GM12891 (cell line): ENCODE results near the gene ZFP36.

Experiments
- PAX5 ChIP-seq: IDR thresholded peaks from 2 replicates; pipeline ENCODE4 v1.6.1; 2011; ENCODE audit warnings: low read length, moderate library complexity, mild to moderate bottlenecking; ENCODE audit not compliant: insufficient read depth, severe bottlenecking
- POLR2A ChIP-seq: IDR thresholded peaks from 2 replicates; pipeline ENCODE4 v1.6.1; 2011; ENCODE audit warnings: low read depth, low read length, control low read depth
- POLR2AphosphoS5 ChIP-seq: IDR thresholded peaks from 2 replicates; pipeline ENCODE4 v1.6.1; 2011; ENCODE audit warnings: low read depth, low read length, control low read depth
- POU2F2 ChIP-seq: IDR thresholded peaks from 2 replicates; pipeline ENCODE4 v1.6.1; 2011; ENCODE audit warnings: low read depth, mild to moderate bottlenecking, control low read depth, low read length, moderate library complexity
- SPI1 ChIP-seq: IDR thresholded peaks from 2 replicates; pipeline ENCODE4 v1.6.1; 2011; ENCODE audit warnings: low read depth, low read length, control low read depth
- TAF1 ChIP-seq: IDR thresholded peaks from 2 replicates; pipeline ENCODE4 v1.6.1; 2011; ENCODE audit warnings: low read depth, low read length, control low read depth

DNA sequence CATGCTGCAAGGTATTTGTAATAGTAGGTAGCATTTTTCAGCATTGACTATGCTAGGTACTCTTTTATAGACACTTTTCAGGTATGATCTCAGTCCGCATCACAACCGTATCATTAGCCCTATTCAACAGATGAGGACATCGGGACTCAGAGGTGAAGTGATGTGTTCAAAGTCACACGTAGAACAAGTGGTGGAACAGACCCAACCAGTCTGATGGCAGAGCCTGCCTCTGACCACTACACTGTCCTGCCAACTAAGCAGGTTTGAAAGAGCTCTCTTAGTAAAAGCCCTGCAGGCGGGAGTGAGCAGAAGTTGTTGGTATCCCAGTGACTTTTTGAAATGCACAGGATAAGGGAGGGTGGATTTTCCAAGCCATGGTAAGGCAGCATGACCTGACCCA lies 35.9 kb upstream of the ZFP36 start:
- no peak for TF ChIP-seq POLR2AphosphoS5
- no peak for TF ChIP-seq SPI1
- TF ChIP-seq TAF1 = no peak
- TF ChIP-seq POLR2A = no peak
- no peak for TF ChIP-seq PAX5
- TF ChIP-seq POU2F2 = no peak
